Measurements from ENCODE around the gene F10.
"Not testable (repeated sequence)": the region's sequence is repeated elsewhere in the genome, so short reads cannot be mapped to it uniquely, and the experiment has no call there.

Gene F10

GRCh38 chr13:113086991-113087922, 35.3 kb upstream of the F10 start:
- DNase-seq = no peak

GRCh38 chr13:113087923-113088690, 34.5 kb upstream of the F10 start:
- no peak for DNase-seq

DNA sequence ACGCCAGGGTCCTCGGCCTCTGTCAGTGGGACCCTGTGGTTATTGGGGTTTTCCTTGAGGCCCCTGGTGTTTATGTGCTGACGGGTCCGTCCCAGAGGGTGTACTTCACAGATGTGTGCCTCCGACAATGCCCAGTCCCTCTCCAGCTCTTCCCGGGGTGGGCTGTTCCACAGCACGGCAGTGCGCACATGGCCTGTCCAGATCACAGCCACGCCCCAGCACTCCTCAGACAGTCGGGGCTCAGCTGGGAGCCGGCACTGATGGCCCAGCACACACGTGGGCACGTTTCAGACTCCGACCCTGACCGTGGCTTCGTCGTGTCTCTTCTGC, 33.9 kb upstream of the F10 start:
- no peak for DNase-seq

- DNase-seq = no peak
Observed at GRCh38 chr13:113089693-113090414, 32.7 kb upstream of the F10 start.

DNA sequence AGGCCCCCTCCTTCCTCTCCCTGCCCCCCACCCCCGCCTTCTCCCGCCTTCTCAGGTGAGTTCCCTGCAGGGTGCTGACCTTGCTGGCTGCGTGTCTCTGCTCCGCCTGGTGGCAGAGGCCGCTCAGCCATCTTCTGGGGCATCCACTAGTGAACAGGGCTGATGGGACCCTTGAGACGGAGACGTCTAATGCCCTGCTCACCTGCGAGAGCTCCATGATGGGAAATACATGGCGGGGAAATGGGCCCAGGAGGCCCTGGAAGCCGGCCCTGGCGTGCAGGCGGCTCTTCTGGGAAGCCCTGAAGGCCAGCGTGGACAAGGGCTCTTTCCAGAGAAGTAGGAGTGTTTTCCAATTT, 32.2 kb upstream of the F10 start:
- no peak for DNase-seq

GRCh38 chr13:113090806-113091205, 31.8 kb upstream of the F10 start:
- no peak for DNase-seq

DNA sequence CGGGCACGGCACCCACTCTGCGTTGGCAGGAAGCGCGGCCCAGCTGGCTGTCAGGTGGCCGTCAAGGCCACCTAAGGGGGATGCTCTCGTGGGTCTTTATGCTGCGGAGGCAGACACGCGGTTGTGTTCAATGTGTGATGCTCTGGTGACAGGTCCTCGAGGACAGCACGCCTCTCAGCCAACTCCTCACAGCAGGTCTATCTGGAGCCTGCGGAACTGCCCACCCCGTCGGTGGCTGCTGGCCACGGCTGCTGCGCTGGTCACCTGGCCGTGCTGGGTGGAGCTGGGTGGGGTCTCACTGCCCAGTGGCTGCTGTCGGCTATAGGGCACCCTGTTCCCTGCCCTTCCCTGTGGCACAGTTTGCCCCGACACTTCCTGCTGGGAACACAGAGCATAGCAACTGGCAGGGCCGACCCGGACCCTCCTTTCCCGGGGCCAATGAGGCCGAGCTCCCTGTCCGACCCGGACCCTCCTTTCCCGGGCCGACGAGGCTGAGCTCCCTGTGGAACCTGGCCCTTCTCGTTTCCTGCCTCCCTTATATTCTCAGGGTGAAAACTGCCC, 31.3 kb upstream of the F10 start:
- DNase-seq = no peak

DNA sequence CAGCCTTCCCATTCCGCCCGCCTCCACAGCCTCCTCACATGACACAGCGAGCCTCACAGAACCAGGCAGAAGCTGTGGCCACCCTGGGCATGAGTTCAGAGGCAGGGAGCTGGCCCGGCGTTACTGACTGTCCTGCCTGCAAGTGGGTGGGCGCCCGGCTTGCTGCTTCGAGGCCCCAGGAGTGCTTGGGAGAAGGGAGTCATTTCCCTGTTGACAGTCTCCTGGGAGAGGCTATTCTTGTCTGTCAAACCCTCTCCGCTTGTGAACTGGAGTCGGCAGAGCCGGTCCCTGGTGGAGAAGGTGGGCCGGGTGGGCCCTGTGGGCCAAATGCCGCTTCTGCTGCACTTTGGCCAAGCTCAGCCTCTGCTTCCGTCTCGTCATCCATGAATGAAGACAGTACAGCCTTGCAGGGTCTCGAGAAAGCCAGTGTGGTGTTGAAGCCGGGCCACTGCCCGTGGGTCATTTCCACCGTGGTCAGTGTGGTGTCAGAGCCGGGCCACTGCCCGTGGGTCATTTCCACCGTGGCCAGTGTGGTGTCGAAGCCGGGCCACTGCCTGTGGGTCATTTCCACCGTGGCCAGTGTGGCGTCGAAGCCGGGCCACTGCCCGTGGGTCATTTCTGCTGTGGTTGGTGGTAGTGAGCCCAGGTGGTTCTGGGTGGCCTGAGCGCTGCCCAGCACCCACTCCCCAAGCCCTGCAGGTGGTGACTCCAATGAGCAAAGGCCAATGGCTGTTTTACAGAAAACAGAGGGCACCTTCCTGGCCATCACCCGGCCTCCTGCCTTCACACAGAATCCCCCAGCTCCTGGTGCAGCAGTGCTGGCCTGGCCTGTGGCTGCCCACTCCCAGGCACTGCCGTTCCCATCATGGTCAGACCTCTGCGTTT, 30.5 kb upstream of the F10 start:
- DNase-seq = no peak

DNA sequence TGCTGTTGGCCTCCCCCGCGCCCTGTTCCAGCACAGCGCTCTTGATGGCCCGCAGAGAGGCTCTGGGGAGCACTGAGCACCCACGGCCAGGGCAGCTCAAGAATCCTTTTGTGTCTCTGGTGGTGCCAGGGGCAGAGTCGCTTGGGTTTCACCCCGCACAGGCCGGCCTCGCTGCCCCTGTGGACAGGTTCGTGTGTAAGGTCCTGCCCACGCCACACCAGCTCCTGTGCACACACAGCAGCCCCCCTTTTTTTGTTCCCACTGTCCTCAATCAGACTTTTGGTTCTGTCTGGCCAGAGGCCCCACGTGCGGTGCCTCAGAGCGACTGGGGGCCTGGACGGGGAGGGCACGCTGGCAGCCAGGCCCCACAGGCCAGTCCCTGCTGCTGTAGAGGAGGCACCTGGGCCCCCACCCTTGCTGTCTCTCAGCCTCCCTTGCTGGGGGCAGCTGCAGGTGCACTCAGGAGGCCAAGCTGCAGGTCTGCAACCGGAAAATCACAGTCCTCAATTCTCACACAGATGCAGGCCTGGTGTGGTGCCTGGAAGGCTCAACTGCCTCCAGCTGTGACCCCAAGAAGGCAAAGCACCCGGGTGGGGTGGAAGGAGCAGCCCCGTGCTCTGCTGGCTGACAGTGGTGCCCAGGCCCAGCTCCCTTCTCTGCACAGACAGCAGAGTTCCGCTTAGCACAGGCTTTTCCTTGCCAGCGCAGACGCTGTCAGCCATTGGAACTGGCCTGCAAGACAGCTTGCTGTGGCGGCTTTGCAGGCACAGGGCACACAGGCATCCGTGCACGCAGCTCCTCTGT, 29.6 kb upstream of the F10 start:
- DNase-seq = no peak

GRCh38 chr13:113093580-113094409, 28.8 kb upstream of the F10 start:
- no peak for DNase-seq

DNA sequence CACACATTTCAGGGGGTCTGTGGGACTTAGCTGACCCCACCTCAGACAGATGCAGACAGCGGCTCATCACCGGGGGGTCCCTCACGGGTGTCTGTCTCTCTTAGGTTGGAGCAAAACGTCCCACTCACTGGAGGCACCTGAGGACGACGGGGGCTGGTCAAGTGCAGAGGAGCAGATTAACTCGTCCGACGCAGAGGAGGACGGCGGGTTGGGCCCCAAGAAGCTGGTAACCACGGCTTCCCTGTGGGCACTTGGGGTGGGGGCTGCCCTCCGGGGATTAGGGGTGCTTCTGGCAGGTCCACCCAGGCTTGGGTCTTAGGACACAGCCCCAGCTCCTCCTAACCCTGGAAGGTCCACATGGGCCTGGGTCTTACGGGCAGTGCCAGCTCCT, 28.2 kb upstream of the F10 start:
- no peak for DNase-seq

- no peak for DNase-seq
Observed at GRCh38 chr13:113095146-113096051, 27.2 kb upstream of the F10 start.

- DNase-seq = no peak
Observed at GRCh38 chr13:113096052-113096744, 26.4 kb upstream of the F10 start.

GRCh38 chr13:113096745-113097305, 25.8 kb upstream of the F10 start:
- DNase-seq = no peak

GRCh38 chr13:113097651-113098050, 24.9 kb upstream of the F10 start:
- no peak for DNase-seq

DNA sequence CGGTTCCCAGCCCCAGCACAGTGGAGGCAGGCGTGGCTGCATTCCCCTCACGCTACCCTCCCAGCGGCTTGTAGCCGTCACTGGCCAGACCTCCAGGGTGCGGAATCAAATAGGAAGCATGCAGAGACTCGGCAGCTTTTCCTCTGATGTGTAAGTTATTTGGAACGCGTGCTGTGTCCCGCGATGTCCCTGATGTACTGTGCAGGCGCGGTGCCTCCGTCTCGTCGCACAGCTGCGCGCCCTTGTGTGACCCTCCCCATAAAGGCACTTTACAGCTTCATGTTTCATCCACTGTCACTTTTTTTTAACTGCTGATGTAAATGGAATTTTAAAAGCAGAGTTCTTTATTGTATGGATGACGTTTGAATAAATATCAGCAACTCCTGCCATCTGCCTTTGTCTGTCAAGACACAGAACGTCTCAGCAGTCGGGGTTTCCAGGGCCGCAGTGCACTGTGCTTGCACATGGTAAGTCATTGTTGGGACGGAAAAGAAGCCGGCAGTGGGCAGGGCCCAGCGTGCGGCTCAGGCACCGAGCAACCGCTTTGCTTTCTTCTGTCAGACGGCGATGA, 24.4 kb upstream of the F10 start:
- DNase-seq = no peak

- no peak for DNase-seq
Observed at GRCh38 chr13:113099142-113099541, 23.5 kb upstream of the F10 start.

DNA sequence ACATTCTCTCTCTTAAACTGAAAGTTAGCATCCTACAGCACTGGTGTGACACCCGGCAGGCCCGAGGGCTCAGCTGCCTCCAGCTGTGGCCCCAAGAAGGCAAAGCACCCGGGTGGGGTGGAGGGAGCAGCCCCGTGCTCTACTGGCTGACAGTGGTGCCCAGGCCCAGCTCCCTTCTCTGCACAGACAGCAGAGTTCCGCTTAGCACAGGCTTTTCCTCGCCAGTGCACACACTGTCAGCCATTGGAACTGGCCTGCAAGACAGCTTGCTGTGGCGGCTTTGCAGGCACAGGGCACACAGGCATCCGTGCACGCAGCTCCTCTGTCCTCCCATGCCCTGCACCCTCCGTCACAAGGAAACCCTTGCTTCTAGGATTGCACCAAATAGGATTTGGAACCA, 20.3 kb upstream of the F10 start:
- not testable (repeated sequence) for DNase-seq

Data from CD4-positive, alpha-beta T cell treated with Interleukin-21 for 1 hour (primary cell).